DMS53 (cell line): ENCODE data around the gene PTF1A.
A peak's percentile ranks its signal among the peaks of the same experiment; 100 is the strongest.

ENCODE experiments used
- DNase-seq: peaks from one replicate; lab custom pipeline; 2025; lab: John Stamatoyannopoulos, UW

PTF1A gene

GRCh38 chr10:23186697-23187096, 5.4 kb upstream of the PTF1A start:
- peak; percentile 88 for DNase-seq

- DNase-seq: no peak
Observed at GRCh38 chr10:23187155-23187554, 5.0 kb upstream of the PTF1A start.

GRCh38 chr10:23189024-23189423, 3.1 kb upstream of the PTF1A start:
- no peak for DNase-seq

GRCh38 chr10:23190872-23191763, 994 bp upstream of the PTF1A start:
- peak; percentile 70 for DNase-seq

GRCh38 chr10:23192712-23193434, 761 bp downstream of the PTF1A start:
- DNase-seq: peak; percentile 91

- DNase-seq: peak; percentile 73
Observed at GRCh38 chr10:23193435-23194074, 1.4 kb downstream of the PTF1A start.

GRCh38 chr10:23194471-23194965, 2.4 kb downstream of the PTF1A start:
- no peak for DNase-seq

- DNase-seq: no peak
Observed at GRCh38 chr10:23194966-23195845, 3.1 kb downstream of the PTF1A start.

GRCh38 chr10:23195846-23196600, 3.9 kb downstream of the PTF1A start:
- peak; percentile 36 for DNase-seq

GRCh38 chr10:23196915-23197314, 4.8 kb downstream of the PTF1A start:
- DNase-seq: peak; percentile 67

- peak; percentile 94 for DNase-seq
Observed at GRCh38 chr10:23197416-23197861, 5.3 kb downstream of the PTF1A start.

- no peak for DNase-seq
Observed at GRCh38 chr10:23198610-23198939, 6.5 kb downstream of the PTF1A start.

GRCh38 chr10:23198940-23199767, 7.0 kb downstream of the PTF1A start:
- DNase-seq: peak; percentile 88

- DNase-seq: no peak
Observed at GRCh38 chr10:23199768-23200511, 7.8 kb downstream of the PTF1A start.

- no peak for DNase-seq
Observed at GRCh38 chr10:23200586-23200985, 8.5 kb downstream of the PTF1A start.

- no peak for DNase-seq
Observed at GRCh38 chr10:23200997-23201652, 9.0 kb downstream of the PTF1A start.

- DNase-seq: no peak
Observed at GRCh38 chr10:23201837-23202236, 9.7 kb downstream of the PTF1A start.

GRCh38 chr10:23202779-23203178, 10.7 kb downstream of the PTF1A start:
- DNase-seq: no peak
